Measurements from ENCODE around the gene OBSCN. TPM values are rescaled to one million over a fixed set of nuclear protein-coding genes. Genes with fewer than 3 reads are reported as not detected.

The OBSCN gene
- total and polyA plus RNA-seq, 2 experiments from 2014 or later: 1.1 to 5.2 TPM

- peaks cover 3% of the 10 kb centered on the region for H3K9me3 ChIP-seq (ENCODE audit: low read depth)
- no peak overlapping the region for H2AFZ ChIP-seq
- peaks cover 21% of the 10 kb centered on the region for H3K4me1 ChIP-seq (ENCODE audit: insufficient read depth)
- H3K9ac ChIP-seq: no peak overlapping the region
- TF ChIP-seq EZH2 (IDR thresholded peaks at IDR 0.05; ENCODE audit: insufficient read depth, poor library complexity, severe bottlenecking): no peak
- TF ChIP-seq EZH2phosphoT487 (IDR thresholded peaks at IDR 0.05; ENCODE audit: insufficient read depth, low read depth): no peak
- H3F3A ChIP-seq (ENCODE audit: insufficient read depth): peaks cover 14% of the 10 kb centered on the region
- 50 to 53% methylated on average over 2 of the region's 2 CpGs for WGBS, 2 experiments (ENCODE audit: low coverage in 1 of 2, low lambda C conversion rate in 2 of 2, missing lambda C conversion rate in 2 of 2)
- H3K27me3 ChIP-seq (replicated peaks; ENCODE audit: insufficient read depth): no peaks in the 10 kb centered on the region
- H3K4me3 ChIP-seq: no peak overlapping the region
- no peaks in the 10 kb centered on the region for H4K20me1 ChIP-seq (ENCODE audit: insufficient read depth)
- H3K9me2 ChIP-seq (ENCODE audit: insufficient read depth): no peaks in the 10 kb centered on the region
- no peak for DNase-seq
- in situ Hi-C loops (cut with MboI): no loop called here
- no peaks in the 10 kb centered on the region for H3K79me2 ChIP-seq (ENCODE audit: insufficient read depth)
- no peaks in the 10 kb centered on the region for H3K36me3 ChIP-seq (ENCODE audit: low read depth)
- no peak overlapping the region for H3K27ac ChIP-seq
- H3K4me2 ChIP-seq (ENCODE audit: unreplicated experiment): no peak overlapping the region
Measured at GRCh38 chr1:228231189-228231588, 23.3 kb downstream of the OBSCN start.

- Histone ChIP-seq H3K9me2 (ENCODE audit: insufficient read depth) (no peaks in the 10 kb centered on the region), H4K20me1 (ENCODE audit: insufficient read depth) (no peaks in the 10 kb centered on the region), H3K9me3 (ENCODE audit: low read depth) (peaks cover 3% of the 10 kb centered on the region), H3K4me3 (no peak overlapping the region), H3K4me2 (ENCODE audit: unreplicated experiment) (no peak overlapping the region), H3K27ac (no peak overlapping the region), H2AFZ (no peak overlapping the region), H3K79me2 (ENCODE audit: insufficient read depth) (no peaks in the 10 kb centered on the region), H3K9ac (no peak overlapping the region), H3K27me3 (replicated peaks; ENCODE audit: insufficient read depth) (no peaks in the 10 kb centered on the region), H3K4me1 (ENCODE audit: insufficient read depth) (peaks cover 12% of the 10 kb centered on the region), H3F3A (ENCODE audit: insufficient read depth) (peaks cover 6% of the 10 kb centered on the region), H3K36me3 (ENCODE audit: low read depth) (no peaks in the 10 kb centered on the region)
- no peak for TF ChIP-seq EZH2 (IDR thresholded peaks at IDR 0.05; ENCODE audit: insufficient read depth, poor library complexity, severe bottlenecking)
- no peak for TF ChIP-seq EZH2phosphoT487 (IDR thresholded peaks at IDR 0.05; ENCODE audit: insufficient read depth, low read depth)
- 76 to 80% methylated on average over 1 of the region's 1 CpG for WGBS, 2 experiments (ENCODE audit: low coverage in 1 of 2, low lambda C conversion rate in 2 of 2, missing lambda C conversion rate in 2 of 2)
- in situ Hi-C loops (cut with MboI): no loop called here
- DNase-seq: no peak
Measured at GRCh38 chr1:228233136-228233535, 25.3 kb downstream of the OBSCN start.

- Histone ChIP-seq H3K4me2 (ENCODE audit: unreplicated experiment) (no peak overlapping the region), H3K27me3 (replicated peaks; ENCODE audit: insufficient read depth) (no peaks in the 10 kb centered on the region), H3K9ac (no peak overlapping the region), H3K4me1 (ENCODE audit: insufficient read depth) (no peaks in the 10 kb centered on the region), H3K9me2 (ENCODE audit: insufficient read depth) (no peaks in the 10 kb centered on the region), H3K79me2 (ENCODE audit: insufficient read depth) (no peaks in the 10 kb centered on the region), H3F3A (ENCODE audit: insufficient read depth) (no peaks in the 10 kb centered on the region), H3K9me3 (ENCODE audit: low read depth) (peaks cover 3% of the 10 kb centered on the region), H2AFZ (no peak overlapping the region), H3K36me3 (ENCODE audit: low read depth) (no peaks in the 10 kb centered on the region), H3K4me3 (no peak overlapping the region), H3K27ac (no peak overlapping the region), H4K20me1 (ENCODE audit: insufficient read depth) (no peaks in the 10 kb centered on the region)
- 59 to 67% methylated on average over 2 of the region's 2 CpGs for WGBS, 2 experiments (ENCODE audit: low coverage in 1 of 2, low lambda C conversion rate in 2 of 2, missing lambda C conversion rate in 2 of 2)
- no peak for DNase-seq
- TF ChIP-seq EZH2 (IDR thresholded peaks at IDR 0.05; ENCODE audit: insufficient read depth, poor library complexity, severe bottlenecking): no peak
- TF ChIP-seq EZH2phosphoT487 (IDR thresholded peaks at IDR 0.05; ENCODE audit: insufficient read depth, low read depth): no peak
- in situ Hi-C loops (cut with MboI): no loop called here
Measured at GRCh38 chr1:228234921-228235320, 27.1 kb downstream of the OBSCN start.

GRCh38 chr1:228236744-228237143, 28.9 kb downstream of the OBSCN start:
- peaks cover 3% of the 10 kb centered on the region for H3K9me3 ChIP-seq (ENCODE audit: low read depth)
- no peak overlapping the region for H3K4me3 ChIP-seq
- no peak for TF ChIP-seq EZH2 (IDR thresholded peaks at IDR 0.05; ENCODE audit: insufficient read depth, poor library complexity, severe bottlenecking)
- TF ChIP-seq EZH2phosphoT487 (IDR thresholded peaks at IDR 0.05; ENCODE audit: insufficient read depth, low read depth): no peak
- H3K36me3 ChIP-seq (ENCODE audit: low read depth): no peaks in the 10 kb centered on the region
- H3K79me2 ChIP-seq (ENCODE audit: insufficient read depth): no peaks in the 10 kb centered on the region
- DNase-seq: peak; percentile 78
- no peak overlapping the region for H3K4me2 ChIP-seq (ENCODE audit: unreplicated experiment)
- no peaks in the 10 kb centered on the region for H3K9me2 ChIP-seq (ENCODE audit: insufficient read depth)
- WGBS, 2 experiments (ENCODE audit: low coverage in 1 of 2, low lambda C conversion rate in 2 of 2, missing lambda C conversion rate in 2 of 2): 19 to 21% methylated on average over 5 of the region's 5 CpGs
- H3F3A ChIP-seq (ENCODE audit: insufficient read depth): no peaks in the 10 kb centered on the region
- in situ Hi-C loops (cut with MboI): no loop called here
- no peak overlapping the region for H2AFZ ChIP-seq
- H3K27ac ChIP-seq: no peak overlapping the region
- H4K20me1 ChIP-seq (ENCODE audit: insufficient read depth): no peaks in the 10 kb centered on the region
- no peak overlapping the region for H3K9ac ChIP-seq
- H3K27me3 ChIP-seq (replicated peaks; ENCODE audit: insufficient read depth): no peaks in the 10 kb centered on the region
- no peaks in the 10 kb centered on the region for H3K4me1 ChIP-seq (ENCODE audit: insufficient read depth)

- peaks cover 3% of the 10 kb centered on the region for H3K9me3 ChIP-seq (ENCODE audit: low read depth)
- no peaks in the 10 kb centered on the region for H3F3A ChIP-seq (ENCODE audit: insufficient read depth)
- no peak for DNase-seq
- no peaks in the 10 kb centered on the region for H3K79me2 ChIP-seq (ENCODE audit: insufficient read depth)
- TF ChIP-seq EZH2 (IDR thresholded peaks at IDR 0.05; ENCODE audit: insufficient read depth, poor library complexity, severe bottlenecking): no peak
- no peak for TF ChIP-seq EZH2phosphoT487 (IDR thresholded peaks at IDR 0.05; ENCODE audit: insufficient read depth, low read depth)
- H3K4me2 ChIP-seq (ENCODE audit: unreplicated experiment): no peak overlapping the region
- H3K9ac ChIP-seq: no peak overlapping the region
- no peaks in the 10 kb centered on the region for H3K27me3 ChIP-seq (replicated peaks; ENCODE audit: insufficient read depth)
- no peak overlapping the region for H2AFZ ChIP-seq
- no peaks in the 10 kb centered on the region for H3K4me1 ChIP-seq (ENCODE audit: insufficient read depth)
- no peaks in the 10 kb centered on the region for H4K20me1 ChIP-seq (ENCODE audit: insufficient read depth)
- WGBS, 2 experiments (ENCODE audit: low coverage in 1 of 2, low lambda C conversion rate in 2 of 2, missing lambda C conversion rate in 2 of 2): 90 to 94% methylated on average over 7 of the region's 7 CpGs
- H3K4me3 ChIP-seq: no peak overlapping the region
- in situ Hi-C loops (cut with MboI): no loop called here
- no peaks in the 10 kb centered on the region for H3K36me3 ChIP-seq (ENCODE audit: low read depth)
- H3K9me2 ChIP-seq (ENCODE audit: insufficient read depth): no peaks in the 10 kb centered on the region
- H3K27ac ChIP-seq: no peak overlapping the region
Measured at GRCh38 chr1:228238007-228238406, 30.2 kb downstream of the OBSCN start.
